Measurements from ENCODE around the gene PSAPL1. TPM values are rescaled to one million over a fixed set of nuclear protein-coding genes. Genes with fewer than 3 reads are reported as not detected.
"Not testable (repeated sequence)": the region's sequence is repeated elsewhere in the genome, so short reads cannot be mapped to it uniquely, and the experiment has no call there.

PSAPL1 gene
- total RNA-seq, 1 experiment from 2014 or later = 0.15 TPM

DNA sequence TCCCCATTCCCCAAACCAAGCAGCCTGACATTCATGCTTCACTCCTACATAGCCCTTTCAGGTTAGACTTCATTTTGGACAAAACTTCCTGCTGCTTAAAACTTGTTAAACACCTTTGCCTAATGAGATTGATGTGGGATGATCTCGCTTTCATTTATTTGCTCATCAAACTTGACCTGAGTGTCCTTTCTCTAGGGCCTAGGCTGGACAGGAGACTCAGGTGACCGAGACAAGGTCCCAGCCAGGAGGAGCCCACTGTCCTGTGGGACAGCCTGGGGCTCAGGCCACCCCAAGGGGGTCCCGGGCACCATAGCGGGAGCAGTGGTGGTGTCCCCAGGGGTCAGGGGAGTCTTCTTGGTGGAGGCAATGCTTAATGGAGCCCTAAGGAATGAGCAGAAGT is 23.7 kb upstream of the PSAPL1 start:
- intact Hi-C loops (cut with micrococcal nuclease; ENCODE audit: unreplicated experiment) = no loop called here
- Histone ChIP-seq H3K79me2 (ENCODE audit: low read depth) (no peaks in the 10 kb centered on the region), H3K4me1 (replicated peaks; ENCODE audit: insufficient read depth) (no peaks in the 10 kb centered on the region), H4K20me1 (ENCODE audit: insufficient read depth) (no peaks in the 10 kb centered on the region), H3K27ac (no peak overlapping the region), H3K9me3 (ENCODE audit: insufficient read depth, low read depth) (no peaks in the 10 kb centered on the region), H3F3A (ENCODE audit: insufficient read depth, low read depth) (no peaks in the 10 kb centered on the region), H2AFZ (no peak overlapping the region), H3K27me3 (ENCODE audit: insufficient read depth, low read depth) (no peaks in the 10 kb centered on the region), H3K4me3 (no peak overlapping the region), H3K36me3 (ENCODE audit: low read depth) (no peaks in the 10 kb centered on the region), H3K9me2 (ENCODE audit: insufficient read depth) (no peaks in the 10 kb centered on the region), H3K4me2 (no peak overlapping the region)
- CTCF ChIA-PET = no interaction called here
- no peak for TF ChIP-seq EZH2 (IDR thresholded peaks at IDR 0.05; ENCODE audit: low read depth)
- TF ChIP-seq, protein P1, sequence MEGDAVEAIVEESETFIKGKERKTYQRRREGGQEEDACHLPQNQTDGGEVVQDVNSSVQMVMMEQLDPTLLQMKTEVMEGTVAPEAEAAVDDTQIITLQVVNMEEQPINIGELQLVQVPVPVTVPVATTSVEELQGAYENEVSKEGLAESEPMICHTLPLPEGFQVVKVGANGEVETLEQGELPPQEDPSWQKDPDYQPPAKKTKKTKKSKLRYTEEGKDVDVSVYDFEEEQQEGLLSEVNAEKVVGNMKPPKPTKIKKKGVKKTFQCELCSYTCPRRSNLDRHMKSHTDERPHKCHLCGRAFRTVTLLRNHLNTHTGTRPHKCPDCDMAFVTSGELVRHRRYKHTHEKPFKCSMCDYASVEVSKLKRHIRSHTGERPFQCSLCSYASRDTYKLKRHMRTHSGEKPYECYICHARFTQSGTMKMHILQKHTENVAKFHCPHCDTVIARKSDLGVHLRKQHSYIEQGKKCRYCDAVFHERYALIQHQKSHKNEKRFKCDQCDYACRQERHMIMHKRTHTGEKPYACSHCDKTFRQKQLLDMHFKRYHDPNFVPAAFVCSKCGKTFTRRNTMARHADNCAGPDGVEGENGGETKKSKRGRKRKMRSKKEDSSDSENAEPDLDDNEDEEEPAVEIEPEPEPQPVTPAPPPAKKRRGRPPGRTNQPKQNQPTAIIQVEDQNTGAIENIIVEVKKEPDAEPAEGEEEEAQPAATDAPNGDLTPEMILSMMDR (conservative IDR thresholded peaks at IDR 0.05) = no peak
- BruUV-seq (replicated peaks) = no TSS peak
- POLR2A ChIA-PET (ENCODE audit: unreplicated experiment) = no interaction called here
- DNase-seq = no peak

DNA sequence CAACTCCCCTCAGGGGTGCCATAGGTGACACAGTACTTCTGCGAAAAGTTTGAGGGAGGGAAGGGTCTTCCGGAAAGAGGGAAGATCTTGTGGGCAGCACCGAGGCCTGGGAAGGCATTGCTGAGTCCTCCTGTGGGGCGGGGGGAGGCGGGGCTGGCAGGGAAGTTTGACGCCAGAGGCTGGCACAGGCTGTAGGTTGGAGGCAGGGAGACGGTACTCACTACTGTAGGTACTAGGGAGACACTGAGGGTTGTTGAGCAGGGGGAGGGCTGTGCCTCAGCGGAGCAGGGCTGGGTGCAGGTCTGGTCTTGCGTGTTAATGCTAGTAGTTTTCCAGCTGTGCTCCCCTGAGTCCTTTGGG is 23.3 kb upstream of the PSAPL1 start:
- Histone ChIP-seq H3K9me3 (ENCODE audit: insufficient read depth, low read depth) (no peaks in the 10 kb centered on the region), H2AFZ (no peak overlapping the region), H3K4me2 (no peak overlapping the region), H4K20me1 (ENCODE audit: insufficient read depth) (no peaks in the 10 kb centered on the region), H3K79me2 (ENCODE audit: low read depth) (no peaks in the 10 kb centered on the region), H3K36me3 (ENCODE audit: low read depth) (no peaks in the 10 kb centered on the region), H3K4me1 (replicated peaks; ENCODE audit: insufficient read depth) (no peaks in the 10 kb centered on the region), H3K27me3 (ENCODE audit: insufficient read depth, low read depth) (no peaks in the 10 kb centered on the region), H3K27ac (no peak overlapping the region), H3K4me3 (no peak overlapping the region), H3F3A (ENCODE audit: insufficient read depth, low read depth) (no peaks in the 10 kb centered on the region), H3K9me2 (ENCODE audit: insufficient read depth) (no peaks in the 10 kb centered on the region)
- intact Hi-C loops (cut with micrococcal nuclease; ENCODE audit: unreplicated experiment) = no loop called here
- ChIA-PET POLR2A (ENCODE audit: unreplicated experiment) (no interaction called here), CTCF (no interaction called here)
- BruUV-seq (replicated peaks) = no TSS peak
- DNase-seq = no peak
- TF ChIP-seq EZH2 (IDR thresholded peaks at IDR 0.05; ENCODE audit: low read depth) = no peak
- TF ChIP-seq, protein P1 (conservative IDR thresholded peaks at IDR 0.05) = no peak

GRCh38 chr4:7457201-7458065 is 22.7 kb upstream of the PSAPL1 start:
- no TSS peak for BruUV-seq (replicated peaks)
- Histone ChIP-seq H3K9me3 (ENCODE audit: insufficient read depth, low read depth) (no peaks in the 10 kb centered on the region), H3K4me2 (no peak overlapping the region), H2AFZ (no peak overlapping the region), H3K4me1 (replicated peaks; ENCODE audit: insufficient read depth) (no peaks in the 10 kb centered on the region), H3K27me3 (ENCODE audit: insufficient read depth, low read depth) (no peaks in the 10 kb centered on the region), H3F3A (ENCODE audit: insufficient read depth, low read depth) (no peaks in the 10 kb centered on the region), H4K20me1 (ENCODE audit: insufficient read depth) (no peaks in the 10 kb centered on the region), H3K9me2 (ENCODE audit: insufficient read depth) (no peaks in the 10 kb centered on the region), H3K79me2 (ENCODE audit: low read depth) (no peaks in the 10 kb centered on the region), H3K36me3 (ENCODE audit: low read depth) (no peaks in the 10 kb centered on the region), H3K4me3 (no peak overlapping the region), H3K27ac (no peak overlapping the region)
- CTCF ChIA-PET = no interaction called here
- POLR2A ChIA-PET (ENCODE audit: unreplicated experiment) = interaction anchor here (0.5 to 0.6 kb wide), 2 partner anchors 55 to 170 kb away, joined by 3 read pairs; no protein-coding TSS in a partner anchor
- TF ChIP-seq, protein P1 (conservative IDR thresholded peaks at IDR 0.05) = no peak
- no peak for DNase-seq
- intact Hi-C loops (cut with micrococcal nuclease; ENCODE audit: unreplicated experiment) = no loop called here

- H2AFZ ChIP-seq; H3K9me2 ChIP-seq (ENCODE audit: insufficient read depth); H3K4me2 ChIP-seq; H3K36me3 ChIP-seq (ENCODE audit: low read depth); H4K20me1 ChIP-seq (ENCODE audit: insufficient read depth); H3K27ac ChIP-seq; H3K27me3 ChIP-seq (ENCODE audit: insufficient read depth, low read depth); BruUV-seq (replicated peaks); H3K4me3 ChIP-seq; H3K79me2 ChIP-seq (ENCODE audit: low read depth); DNase-seq; intact Hi-C loops (cut with micrococcal nuclease; ENCODE audit: unreplicated experiment); H3F3A ChIP-seq (ENCODE audit: insufficient read depth, low read depth); H3K9me3 ChIP-seq (ENCODE audit: insufficient read depth, low read depth); H3K4me1 ChIP-seq (replicated peaks; ENCODE audit: insufficient read depth): not testable (repeated sequence)
- POLR2A ChIA-PET (ENCODE audit: unreplicated experiment) = interaction anchor here (0.6 kb wide), 1 partner anchor 181 kb away, joined by 6 read pairs; no protein-coding TSS in a partner anchor
- CTCF ChIA-PET = interaction anchor here (0.7 kb wide), 1 partner anchor 35 kb away, joined by 4 read pairs; no protein-coding TSS in a partner anchor
These were observed 18.1 kb upstream of the PSAPL1 start for GRCh38 chr4:7452802-7453201.

Measured in PC-9 (cell line).